Left ventricle myocardium inferior (tissue), 1 donor: ENCODE results near the gene TCN2. TPM values are rescaled to one million over a fixed set of nuclear protein-coding genes. Genes with fewer than 3 reads are reported as not detected.
"Not testable (repeated sequence)": the region's sequence is repeated elsewhere in the genome, so short reads cannot be mapped to it uniquely, and the experiment has no call there.

ENCODE experiments used
- DNase-seq: peaks from one replicate; pipeline ENCODE4 v3.0.0-alpha.2; 2020
- H3K27ac ChIP-seq: fragments of 200-600 bp; replicated peaks from 2 replicates; pipeline ENCODE4 v1.8.0; 2021
- H3K27me3 ChIP-seq: fragments of 200-600 bp; 2 replicates; pipeline ENCODE4 v1.8.0; 2021; ENCODE audit warnings: low read depth
- H3K36me3 ChIP-seq: fragments of 200-600 bp; 2 replicates; pipeline ENCODE4 v1.8.0; 2021
- H3K4me1 ChIP-seq: fragments of 200-600 bp; 2 replicates; pipeline ENCODE4 v1.8.0; 2021
- H3K4me3 ChIP-seq: fragments of 200-600 bp; 2 replicates; pipeline ENCODE4 v1.8.0; 2021; ENCODE audit warnings: mild to moderate bottlenecking, moderate library complexity
- H3K9me3 ChIP-seq: fragments of 200-600 bp; replicated peaks from 2 replicates; pipeline ENCODE4 v1.8.0; 2021
- intact Hi-C: fragments of 100-400 bp; cut with micrococcal nuclease; formaldehyde crosslinking; loops from one replicate; pipeline ENCODE4 v1.11.0; 2022
- total RNA-seq: library from RNA; stranded (reverse); fragmentation: NEBNext Ultra II Directional; extraction: Animal tissue kit (Norgen Biotek cat#: 25700); gene quantifications from one replicate; pipeline ENCODE4 v1.2.1, GENCODE V29; 2021
- TF ChIP-seq, protein P1 (sequence below): fragments of 200-600 bp; IDR thresholded peaks from 2 replicates; pipeline ENCODE4 v1.8.0; 2021; ENCODE audit warnings: antibody characterized with exemption, mild to moderate bottlenecking, borderline replicate concordance
- donor health status: DM: no; HTN: yes; CAD: no; lungs with severe emphysema.

The TCN2 gene
- total RNA-seq, 1 donor from 2014 or later = 14.1 TPM

GRCh38 chr22:30612789-30613188, 5.8 kb downstream of the TCN2 start:
- DNase-seq = no peak
- TF ChIP-seq, protein P1, sequence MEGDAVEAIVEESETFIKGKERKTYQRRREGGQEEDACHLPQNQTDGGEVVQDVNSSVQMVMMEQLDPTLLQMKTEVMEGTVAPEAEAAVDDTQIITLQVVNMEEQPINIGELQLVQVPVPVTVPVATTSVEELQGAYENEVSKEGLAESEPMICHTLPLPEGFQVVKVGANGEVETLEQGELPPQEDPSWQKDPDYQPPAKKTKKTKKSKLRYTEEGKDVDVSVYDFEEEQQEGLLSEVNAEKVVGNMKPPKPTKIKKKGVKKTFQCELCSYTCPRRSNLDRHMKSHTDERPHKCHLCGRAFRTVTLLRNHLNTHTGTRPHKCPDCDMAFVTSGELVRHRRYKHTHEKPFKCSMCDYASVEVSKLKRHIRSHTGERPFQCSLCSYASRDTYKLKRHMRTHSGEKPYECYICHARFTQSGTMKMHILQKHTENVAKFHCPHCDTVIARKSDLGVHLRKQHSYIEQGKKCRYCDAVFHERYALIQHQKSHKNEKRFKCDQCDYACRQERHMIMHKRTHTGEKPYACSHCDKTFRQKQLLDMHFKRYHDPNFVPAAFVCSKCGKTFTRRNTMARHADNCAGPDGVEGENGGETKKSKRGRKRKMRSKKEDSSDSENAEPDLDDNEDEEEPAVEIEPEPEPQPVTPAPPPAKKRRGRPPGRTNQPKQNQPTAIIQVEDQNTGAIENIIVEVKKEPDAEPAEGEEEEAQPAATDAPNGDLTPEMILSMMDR = no peak
- Histone ChIP-seq H3K27me3 (no peaks in the 10 kb centered on the region), H3K4me1 (peaks cover 25% of the 10 kb centered on the region), H3K27ac (no peak overlapping the region), H3K4me3 (no peak overlapping the region), H3K36me3 (peaks cover 60% of the 10 kb centered on the region), H3K9me3 (no peaks in the 10 kb centered on the region)
- intact Hi-C loops = no loop called here

DNA sequence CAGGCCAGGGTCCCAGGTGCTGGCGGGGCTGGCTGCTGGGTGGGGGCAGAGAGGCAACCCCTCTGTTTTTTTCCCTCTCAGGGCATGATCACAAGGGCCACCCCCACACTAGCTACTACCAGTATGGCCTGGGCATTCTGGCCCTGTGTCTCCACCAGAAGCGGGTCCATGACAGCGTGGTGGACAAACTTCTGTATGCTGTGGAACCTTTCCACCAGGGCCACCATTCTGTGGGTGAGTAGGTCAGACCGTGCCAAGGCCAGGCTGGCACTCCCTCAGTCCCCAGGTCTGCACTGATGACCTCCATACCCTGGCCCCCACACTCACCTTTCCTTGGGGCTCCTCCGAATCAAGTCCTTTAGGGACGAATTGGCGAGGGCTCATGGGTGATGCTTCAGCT, 7.3 kb downstream of the TCN2 start:
- DNase-seq = no peak
- H3K27me3 ChIP-seq = no peaks in the 10 kb centered on the region
- H3K36me3 ChIP-seq = peaks cover 74% of the 10 kb centered on the region
- H3K9me3 ChIP-seq = no peaks in the 10 kb centered on the region
- intact Hi-C loops = no loop called here
- H3K27ac ChIP-seq = no peak overlapping the region
- TF ChIP-seq, protein P1 = no peak
- H3K4me3 ChIP-seq = no peak overlapping the region
- peaks cover 11% of the 10 kb centered on the region for H3K4me1 ChIP-seq

- no peak for DNase-seq
- Histone ChIP-seq H3K36me3 (peaks cover 78% of the 10 kb centered on the region), H3K27me3 (no peaks in the 10 kb centered on the region), H3K27ac (no peak overlapping the region), H3K4me3 (no peak overlapping the region), H3K9me3 (no peaks in the 10 kb centered on the region), H3K4me1 (peaks cover 6% of the 10 kb centered on the region)
- intact Hi-C loops = no loop called here
- TF ChIP-seq, protein P1 = no peak
These were observed 7.9 kb downstream of the TCN2 start for GRCh38 chr22:30614879-30615278.

GRCh38 chr22:30615543-30615954, 8.6 kb downstream of the TCN2 start:
- TF ChIP-seq, protein P1 = no peak
- Histone ChIP-seq H3K4me1 (no peaks in the 10 kb centered on the region), H3K27ac (no peak overlapping the region), H3K4me3 (no peak overlapping the region), H3K36me3 (peaks cover 84% of the 10 kb centered on the region), H3K27me3 (no peaks in the 10 kb centered on the region), H3K9me3 (no peaks in the 10 kb centered on the region)
- DNase-seq = no peak
- intact Hi-C loops = no loop called here

DNA sequence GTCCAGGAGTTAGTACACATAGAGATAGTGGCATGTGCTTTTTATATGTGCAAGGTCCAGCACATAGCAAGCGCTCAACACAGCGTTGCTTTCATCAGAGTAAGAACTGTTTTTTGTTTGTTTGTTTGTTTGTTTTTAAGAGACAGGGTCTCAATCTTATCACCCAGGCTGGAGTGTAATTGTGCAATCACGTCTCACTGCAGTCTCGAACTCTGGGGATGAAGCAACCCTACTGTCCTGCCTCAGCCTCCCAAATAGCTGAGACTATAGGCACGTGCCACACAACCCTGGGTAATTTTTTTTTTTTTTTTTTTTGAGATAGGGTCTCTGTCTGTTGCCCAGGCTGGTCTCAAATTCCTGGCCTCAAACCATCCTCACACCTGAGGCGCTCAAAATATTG, 10.8 kb downstream of the TCN2 start:
- no peak overlapping the region for H3K27ac ChIP-seq
- intact Hi-C loops = no loop called here
- peaks cover 68% of the 10 kb centered on the region for H3K36me3 ChIP-seq
- no peak for DNase-seq
- TF ChIP-seq, protein P1 = no peak
- no peaks in the 10 kb centered on the region for H3K27me3 ChIP-seq
- H3K4me3 ChIP-seq = no peak overlapping the region
- H3K9me3 ChIP-seq = no peaks in the 10 kb centered on the region
- no peaks in the 10 kb centered on the region for H3K4me1 ChIP-seq

DNA sequence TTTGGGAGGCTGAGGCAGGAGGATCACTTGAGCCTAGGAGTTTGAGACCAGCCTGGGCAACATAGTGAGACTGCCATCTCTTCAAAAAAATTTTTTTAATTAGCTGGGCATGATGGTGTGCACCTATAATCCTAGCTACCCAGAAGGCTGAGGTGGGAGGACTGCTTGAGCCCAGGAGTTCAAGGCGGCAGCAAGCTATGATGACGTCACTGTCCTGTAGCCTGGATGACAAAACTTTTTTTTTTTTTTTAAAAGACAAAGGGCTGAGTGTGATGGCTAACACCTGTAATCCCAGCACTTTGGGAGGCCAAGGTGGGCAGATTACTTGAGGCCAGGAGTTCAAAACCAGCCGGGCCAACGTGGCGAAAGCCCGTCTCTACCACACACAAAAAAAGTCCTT, 12.9 kb downstream of the TCN2 start:
- H3K27me3 ChIP-seq, intact Hi-C loops, H3K9me3 ChIP-seq, H3K4me1 ChIP-seq, DNase-seq, H3K4me3 ChIP-seq, H3K27ac ChIP-seq: not testable (repeated sequence)
- H3K36me3 ChIP-seq = peaks cover 51% of the 10 kb centered on the region
